GM23248 (cell line): ENCODE results near the gene HTR5A.

Source experiments
- EZH2 ChIP-seq: fragments of 200-600 bp; sonication (generic); IDR thresholded peaks from 2 replicates; pipeline ENCODE4 v1.6.1; 2018; ENCODE audit warnings: antibody characterized with exemption, mild to moderate bottlenecking; ENCODE audit not compliant: insufficient read depth, poor library complexity, severe bottlenecking
- EZH2phosphoT487 ChIP-seq: fragments of 200-600 bp; sonication (generic); IDR thresholded peaks from 2 replicates; pipeline ENCODE4 v1.6.1; 2018; ENCODE audit warnings: antibody characterized with exemption, moderate library complexity, mild to moderate bottlenecking, low read depth; ENCODE audit not compliant: insufficient read depth

GRCh38 chr7:155043756-155044155 is 26.4 kb upstream of the HTR5A start:
- no peak for TF ChIP-seq EZH2
- TF ChIP-seq EZH2phosphoT487: no peak
